ENCODE measurements around the gene PARVA.

The PARVA gene

GRCh38 chr11:12397931-12398334 lies 20.6 kb downstream of the PARVA start:
- H3K4me3 ChIP-seq (ENCODE audit: low read depth, low read length), result no peak overlapping the region
- no peak for DNase-seq (ENCODE audit: low read depth)
- TF ChIP-seq MYC (IDR thresholded peaks at IDR 0.05; ENCODE audit: low read depth, low read length) (no peak), POLR2A (IDR thresholded peaks at IDR 0.05; ENCODE audit: extremely low read depth, insufficient read length) (no peak), MAX (IDR thresholded peaks at IDR 0.05; ENCODE audit: low read depth, low read length) (no peak), CTCF (IDR thresholded peaks at IDR 0.05; ENCODE audit: low read depth, low read length) (no peak)

GRCh38 chr11:12399355-12399754 lies 22.0 kb downstream of the PARVA start:
- DNase-seq (ENCODE audit: low read depth), result no peak
- no peak overlapping the region for H3K4me3 ChIP-seq (ENCODE audit: low read depth, low read length)
- TF ChIP-seq MYC (IDR thresholded peaks at IDR 0.05; ENCODE audit: low read depth, low read length) (no peak), CTCF (IDR thresholded peaks at IDR 0.05; ENCODE audit: low read depth, low read length) (no peak), MAX (IDR thresholded peaks at IDR 0.05; ENCODE audit: low read depth, low read length) (no peak), POLR2A (IDR thresholded peaks at IDR 0.05; ENCODE audit: extremely low read depth, insufficient read length) (no peak)

DNA sequence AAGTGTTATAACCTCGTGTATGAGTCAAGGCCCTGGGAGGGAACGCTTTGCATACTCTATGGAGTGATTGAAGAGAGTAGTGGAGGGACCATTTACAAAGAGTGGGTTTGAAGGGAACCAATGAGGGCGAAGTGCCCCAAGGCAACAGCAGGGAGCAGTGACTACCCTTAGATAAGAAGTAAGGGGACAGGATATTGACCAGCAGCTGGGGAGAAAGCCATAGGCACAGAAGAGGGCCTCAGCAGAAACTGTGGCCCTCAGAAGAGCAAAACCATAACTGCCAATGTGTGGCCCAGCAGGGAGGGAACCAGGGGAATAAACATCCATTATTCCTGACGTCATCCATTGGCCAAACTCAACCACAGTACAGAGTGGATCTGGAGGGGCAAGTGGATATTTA lies 24.7 kb downstream of the PARVA start:
- no peak for DNase-seq (ENCODE audit: low read depth)
- TF ChIP-seq CTCF (IDR thresholded peaks at IDR 0.05; ENCODE audit: low read depth, low read length), result no peak
- TF ChIP-seq MAX (IDR thresholded peaks at IDR 0.05; ENCODE audit: low read depth, low read length), result no peak
- no peak for TF ChIP-seq POLR2A (IDR thresholded peaks at IDR 0.05; ENCODE audit: extremely low read depth, insufficient read length)
- TF ChIP-seq MYC (IDR thresholded peaks at IDR 0.05; ENCODE audit: low read depth, low read length), result no peak
- no peak overlapping the region for H3K4me3 ChIP-seq (ENCODE audit: low read depth, low read length)

- TF ChIP-seq CTCF (IDR thresholded peaks at IDR 0.05; ENCODE audit: low read depth, low read length) (no peak), MYC (IDR thresholded peaks at IDR 0.05; ENCODE audit: low read depth, low read length) (no peak)
- H3K4me3 ChIP-seq (ENCODE audit: low read depth, low read length), result no peak overlapping the region
- DNase-seq (ENCODE audit: low read depth), result no peak
Measured at GRCh38 chr11:12402691-12403120, 25.3 kb downstream of the PARVA start.

GRCh38 chr11:12403122-12403996 lies 26.0 kb downstream of the PARVA start:
- TF ChIP-seq POLR2A (IDR thresholded peaks at IDR 0.05; ENCODE audit: extremely low read depth, insufficient read length) (no peak), CTCF (IDR thresholded peaks at IDR 0.05; ENCODE audit: low read depth, low read length) (no peak), MYC (IDR thresholded peaks at IDR 0.05; ENCODE audit: low read depth, low read length) (no peak), MAX (IDR thresholded peaks at IDR 0.05; ENCODE audit: low read depth, low read length) (no peak)
- H3K4me3 ChIP-seq (ENCODE audit: low read depth, low read length), result no peak overlapping the region
- DNase-seq (ENCODE audit: low read depth), result no peak
